Cardiac muscle cell (in vitro differentiated cells and primary cell): Measurements from ENCODE around the gene IFT52. TPM values are rescaled to one million over a fixed set of nuclear protein-coding genes. Genes with fewer than 3 reads are reported as not detected.

Experiments
- DNase-seq, 2 donors: peaks; one replicate each; pipeline versions ENCODE4 v3.0.0 to v3.0.0-alpha.2; 2010 to 2017; ENCODE audit warnings: low read depth in 1 of 2, low spot score in 1 of 2
- H3K27ac ChIP-seq: fragments of 200-600 bp; sonication (generic); 2 replicates; pipeline ENCODE4 v1.5.1; 2016
- H3K27me3 ChIP-seq: fragments of 200-600 bp; sonication (generic); 2 replicates; pipeline ENCODE4 v1.6.0; 2016; ENCODE audit warnings: control low read depth
- H3K36me3 ChIP-seq: fragments of 200-600 bp; sonication (generic); 2 replicates; pipeline ENCODE4 v1.5.1; 2016; ENCODE audit warnings: control low read depth
- H3K4me1 ChIP-seq: fragments of 200-600 bp; sonication (generic); 2 replicates; pipeline ENCODE4 v1.8.1; 2017; ENCODE audit warnings: low read depth, mild to moderate bottlenecking, mixed run types
- H3K4me3 ChIP-seq: fragments of 200-600 bp; sonication (generic); 2 replicates; pipeline ENCODE4 v1.5.1; 2016; ENCODE audit warnings: mild to moderate bottlenecking
- H3K9me3 ChIP-seq: fragments of 200-600 bp; sonication (generic); 2 replicates; pipeline ENCODE4 v1.5.1; 2017; ENCODE audit warnings: low read depth, mild to moderate bottlenecking, control low read depth
- CTCF ChIP-seq: IDR thresholded peaks from 2 replicates; pipeline ENCODE4 v1.5.1; 2012; ENCODE audit warnings: low read depth, mild to moderate bottlenecking, low read length
- polyA plus RNA-seq: library from polyadenylated mRNA; unstranded; fragments of >200 nt; fragmentation: Nextera tagmentation; extraction: Ambion mirVana; gene quantifications from 2 replicates; pipeline ENCODE4 v1.2.1, GENCODE V29; 2016
- total RNA-seq: library from RNA; depleted of rRNA; stranded (reverse); fragments of >200 nt; gene quantifications from 2 replicates; pipeline ENCODE4 v1.2.3, GENCODE V29; 2016

IFT52 gene
- total and polyA plus RNA-seq, 2 experiments from 2014 or later = 20.6 to 26.4 TPM

- Histone ChIP-seq H3K27ac (no peak overlapping the region), H3K27me3 (no peaks in the 10 kb centered on the region)
Observed at GRCh38 chr20:43572891-43573290, 17.8 kb upstream of the IFT52 start.

GRCh38 chr20:43576108-43576507 is 14.6 kb upstream of the IFT52 start:
- Histone ChIP-seq H3K4me3 (no peak overlapping the region), H3K4me1 (no peaks in the 10 kb centered on the region), H3K36me3 (no peaks in the 10 kb centered on the region), H3K27me3 (no peaks in the 10 kb centered on the region), H3K9me3 (no peaks in the 10 kb centered on the region), H3K27ac (no peak overlapping the region)
- TF ChIP-seq CTCF = no peak
- DNase-seq = no peak

More at GRCh38 chr20:43572891-43573290, 17.8 kb upstream of the IFT52 start:
- Histone ChIP-seq H3K4me3 (no peak overlapping the region), H3K4me1 (no peaks in the 10 kb centered on the region), H3K36me3 (no peaks in the 10 kb centered on the region), H3K9me3 (no peaks in the 10 kb centered on the region)
- DNase-seq = no peak
- no peak for TF ChIP-seq CTCF

- no peak for TF ChIP-seq CTCF
- H3K27ac ChIP-seq = no peak overlapping the region
- no peaks in the 10 kb centered on the region for H3K9me3 ChIP-seq
- H3K36me3 ChIP-seq = no peaks in the 10 kb centered on the region
- H3K4me1 ChIP-seq = peaks cover 10% of the 10 kb centered on the region
- peak in 1 of 2 donors; percentile 55 for DNase-seq
- no peak overlapping the region for H3K4me3 ChIP-seq
- no peaks in the 10 kb centered on the region for H3K27me3 ChIP-seq
Observed at GRCh38 chr20:43579861-43580793, 10.6 kb upstream of the IFT52 start.

- Histone ChIP-seq H3K36me3 (no peaks in the 10 kb centered on the region), H3K4me1 (peaks cover 13% of the 10 kb centered on the region), H3K27ac (peak overlapping the region; percentile 87), H3K9me3 (no peaks in the 10 kb centered on the region), H3K27me3 (no peaks in the 10 kb centered on the region), H3K4me3 (no peak overlapping the region)
- TF ChIP-seq CTCF = no peak
- DNase-seq = peak in 1 of 2 donors; percentile 5
Observed at GRCh38 chr20:43583133-43583864, 7.4 kb upstream of the IFT52 start.

- Histone ChIP-seq H3K36me3 (no peaks in the 10 kb centered on the region), H3K4me3 (no peak overlapping the region), H3K9me3 (no peaks in the 10 kb centered on the region), H3K27me3 (no peaks in the 10 kb centered on the region), H3K4me1 (peaks cover 13% of the 10 kb centered on the region), H3K27ac (peak overlapping the region; percentile 87)
- TF ChIP-seq CTCF = no peak
- DNase-seq = peak; percentile 54 to 99
Observed at GRCh38 chr20:43583982-43584432, 6.7 kb upstream of the IFT52 start.
